HG03520 (cell line): ENCODE measurements around the gene AMPD3.

ENCODE experiments used
- ATAC-seq: cut with Tn5 transposase; IDR thresholded peaks from one replicate; pipeline ENCODE4 v1.9.1; 2021; ENCODE audit warnings: mild to moderate bottlenecking, moderate library complexity; ENCODE audit not compliant: unreplicated experiment

Gene AMPD3

DNA sequence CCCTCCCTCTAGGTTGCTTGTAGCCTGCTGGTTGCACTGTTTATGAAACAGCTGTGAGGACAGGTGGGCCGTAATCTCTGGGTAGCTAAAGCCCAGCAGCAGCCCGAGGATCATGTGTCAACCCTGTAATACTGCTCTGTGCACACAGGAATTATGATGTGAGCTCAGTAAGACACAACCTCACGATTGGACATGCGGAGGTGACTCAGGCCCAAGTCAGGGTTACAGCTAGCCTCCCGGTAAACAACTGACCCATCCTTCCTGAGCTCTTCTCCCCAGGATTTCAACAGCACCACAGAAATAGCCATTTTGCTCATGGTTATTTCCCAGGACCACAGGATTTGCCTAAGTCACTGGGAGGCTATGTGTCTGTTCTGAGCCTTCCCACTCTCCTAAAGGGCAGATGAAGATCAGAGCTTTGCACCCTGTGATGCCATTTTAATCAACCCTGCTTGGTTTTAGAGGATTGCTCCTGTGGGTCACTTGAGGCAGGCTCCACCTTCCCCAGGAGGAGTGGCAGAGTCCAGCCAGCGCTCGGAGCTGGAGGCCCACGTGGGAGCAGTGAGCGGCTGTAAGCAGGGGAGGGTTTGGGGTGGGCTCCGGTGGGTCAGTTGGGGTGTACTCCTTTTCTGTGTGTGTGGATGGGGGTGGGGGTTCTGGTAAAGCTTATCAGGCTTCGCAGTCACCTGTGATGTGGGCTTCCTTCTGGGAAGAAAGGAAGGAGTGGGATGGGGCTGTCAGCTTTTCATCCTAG is at the start of gene AMPD3:
AMPD3 (plus strand) TSS at position 387 of the 754 bp plus-strand sequence. CDS start 6,256 bp downstream, outside the sequence.
- no peak for ATAC-seq

DNA sequence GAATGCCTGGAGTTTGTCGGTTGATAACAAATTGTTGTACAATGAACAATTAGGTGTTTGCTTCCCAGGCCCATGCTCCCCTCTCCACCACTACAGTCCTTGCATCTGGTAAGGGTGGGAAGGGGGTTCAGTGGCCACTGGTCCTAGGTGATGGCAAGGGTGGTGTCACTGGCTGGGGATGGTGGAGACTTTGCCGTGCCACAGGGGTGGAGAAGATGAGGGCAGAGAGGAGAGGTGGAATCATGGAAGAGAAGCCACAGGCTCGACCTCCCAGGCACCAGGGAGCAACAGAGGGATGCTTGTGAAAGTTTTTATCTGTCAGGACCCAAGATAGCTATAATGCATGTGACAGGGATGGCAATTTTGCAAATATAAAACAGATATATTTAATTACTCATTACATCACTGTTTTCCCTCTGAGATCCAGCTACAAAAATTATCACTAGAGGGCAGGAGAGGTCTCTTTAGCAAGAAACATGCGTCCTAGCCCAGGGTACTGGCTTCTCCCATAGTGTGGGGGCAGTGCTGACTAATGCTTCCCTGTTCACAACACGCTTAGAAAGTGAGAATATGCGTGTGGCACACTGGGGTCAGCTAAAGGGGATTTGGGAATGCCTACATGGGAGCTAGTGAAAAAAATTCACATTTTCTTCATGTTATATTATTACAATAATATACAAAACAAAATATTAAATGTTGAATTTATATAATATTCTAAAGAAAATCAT is 49.0 kb upstream of the AMPD3 start:
- no peak for ATAC-seq

DNA sequence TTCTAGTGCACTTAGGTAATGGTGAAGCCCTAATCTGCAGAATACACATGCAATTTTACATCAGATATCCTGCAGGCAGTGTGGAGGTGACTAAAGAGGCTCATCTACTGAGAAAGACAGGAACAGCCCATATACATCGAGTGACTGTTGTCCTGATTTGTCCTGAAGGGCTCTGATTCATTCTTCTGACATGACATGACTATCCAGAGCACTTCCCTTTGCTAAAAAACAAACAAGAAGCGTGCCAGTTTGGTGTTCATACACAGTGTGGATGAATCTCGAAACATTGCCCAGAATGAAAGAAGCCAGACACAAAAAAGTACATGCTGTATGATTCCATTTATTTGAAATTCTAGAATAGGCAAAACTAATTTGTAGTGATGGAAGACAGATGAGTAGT is 48.0 kb upstream of the AMPD3 start:
- ATAC-seq: no peak

DNA sequence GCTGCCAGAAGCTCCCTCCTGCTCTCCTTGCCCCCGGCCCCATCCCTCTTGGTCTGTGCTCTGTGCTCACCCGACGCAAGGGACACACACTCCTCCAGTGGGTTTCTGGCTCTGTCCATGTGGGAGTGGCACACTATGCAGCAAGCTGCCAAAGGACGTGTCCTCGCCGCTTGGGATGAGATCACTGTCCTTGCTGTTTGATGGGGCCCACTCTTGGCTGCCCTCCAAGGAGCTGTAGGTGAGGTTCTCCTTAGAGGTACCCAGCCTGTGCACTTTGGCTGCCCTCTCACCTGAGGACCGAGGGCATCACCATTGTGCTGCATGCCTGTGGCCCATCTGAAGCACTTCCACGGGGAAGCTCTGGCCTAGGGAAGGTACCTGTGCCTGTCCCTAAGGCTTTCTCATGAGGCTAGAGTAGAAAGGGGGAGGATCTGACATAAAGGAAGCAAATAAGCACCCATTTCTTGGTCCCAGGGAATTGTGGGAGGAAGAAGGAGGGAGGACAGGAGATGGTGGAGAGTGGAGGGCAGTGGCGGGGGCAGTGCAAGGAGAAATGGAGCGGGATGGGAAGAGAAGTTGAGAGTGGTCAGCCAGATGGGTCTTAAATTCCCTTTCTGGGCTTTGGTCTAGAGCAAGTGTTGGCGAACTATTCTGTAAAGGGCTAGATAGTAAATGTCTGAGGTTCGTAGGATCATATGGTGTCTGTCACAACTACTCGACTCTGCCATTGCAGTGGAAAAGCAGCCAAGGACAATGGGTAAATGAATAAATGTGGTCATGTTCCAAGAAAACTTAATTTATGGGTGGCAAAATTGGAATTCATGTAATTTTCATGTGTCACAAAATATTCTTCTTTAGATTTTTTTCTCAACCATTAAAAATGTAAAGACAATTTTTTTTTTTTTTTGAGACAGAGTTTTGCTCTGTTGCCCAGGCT is 47.0 kb upstream of the AMPD3 start:
- ATAC-seq: no peak

DNA sequence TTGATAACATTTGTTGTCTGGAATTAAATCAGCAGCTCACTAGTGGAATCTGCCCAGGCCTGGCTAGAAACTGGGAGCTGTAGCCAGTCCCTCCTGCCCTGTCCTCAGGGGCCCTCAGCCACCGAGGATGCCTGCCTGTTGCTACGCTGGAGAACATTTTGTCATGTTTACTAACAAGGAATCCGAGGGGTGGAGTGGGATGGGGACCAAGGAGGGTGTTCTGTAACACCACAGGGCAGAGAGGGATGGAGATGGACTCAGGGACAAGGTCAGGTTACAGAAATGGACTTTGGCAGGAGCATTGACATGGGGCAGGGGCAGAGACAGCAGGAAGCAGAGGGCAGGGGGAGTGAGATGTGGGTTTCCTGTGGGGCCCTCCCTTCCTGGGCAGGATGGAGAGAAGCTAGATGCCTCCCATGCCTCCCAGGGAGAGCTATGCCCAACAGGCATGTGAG is 45.8 kb upstream of the AMPD3 start:
- ATAC-seq: no peak

DNA sequence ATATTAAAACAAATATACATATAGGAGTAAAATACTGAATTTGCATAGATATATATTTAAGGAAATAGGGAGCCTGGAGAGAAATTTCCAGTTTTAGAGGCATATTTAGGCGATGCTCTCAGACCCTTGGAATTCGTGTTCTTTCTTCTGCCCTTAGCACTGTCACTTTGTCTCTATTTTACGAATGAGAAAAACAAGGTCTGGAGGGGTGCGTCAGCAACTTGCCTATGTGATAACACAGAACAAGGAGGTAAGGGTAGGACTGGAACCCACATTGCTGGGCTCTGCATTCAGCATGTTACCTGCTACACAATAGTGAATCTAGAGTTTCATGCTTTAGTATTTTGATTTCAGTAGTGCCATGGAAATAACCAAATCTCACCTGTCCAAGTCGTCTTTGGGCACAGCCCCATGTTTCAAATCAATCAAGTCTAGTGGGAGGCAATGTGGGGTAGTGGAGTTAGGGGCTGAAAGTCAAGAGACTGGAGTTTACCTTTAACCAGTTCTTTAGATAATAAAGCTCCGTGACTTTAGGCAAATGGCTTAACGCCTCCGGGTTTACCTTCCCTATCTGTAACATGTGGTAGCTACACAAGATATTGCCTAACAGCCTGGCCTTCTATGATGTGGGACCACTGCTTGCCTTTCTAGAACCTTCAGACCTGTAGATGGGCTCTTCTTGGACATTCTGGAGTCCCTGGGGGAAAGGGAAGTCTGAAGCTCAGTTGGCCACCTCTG is 44.8 kb upstream of the AMPD3 start:
- ATAC-seq: no peak

DNA sequence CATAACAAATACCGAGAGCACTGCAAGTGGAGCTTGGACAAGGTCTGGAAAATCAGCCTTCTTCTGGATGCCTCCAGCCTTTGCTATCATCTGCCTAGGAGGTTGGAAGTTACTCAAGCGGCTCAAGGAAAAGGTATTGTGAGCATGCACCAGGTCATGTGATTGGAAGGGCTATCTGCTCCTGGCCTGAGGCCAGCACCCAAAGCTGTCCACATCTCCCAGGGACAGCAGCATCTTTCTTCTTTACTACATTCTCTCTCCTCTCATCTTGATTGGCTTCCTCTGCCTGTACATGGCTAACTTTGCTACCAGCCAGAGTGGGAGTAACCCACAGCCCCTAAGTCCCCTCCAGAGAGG is 44.2 kb upstream of the AMPD3 start:
- ATAC-seq: no peak

DNA sequence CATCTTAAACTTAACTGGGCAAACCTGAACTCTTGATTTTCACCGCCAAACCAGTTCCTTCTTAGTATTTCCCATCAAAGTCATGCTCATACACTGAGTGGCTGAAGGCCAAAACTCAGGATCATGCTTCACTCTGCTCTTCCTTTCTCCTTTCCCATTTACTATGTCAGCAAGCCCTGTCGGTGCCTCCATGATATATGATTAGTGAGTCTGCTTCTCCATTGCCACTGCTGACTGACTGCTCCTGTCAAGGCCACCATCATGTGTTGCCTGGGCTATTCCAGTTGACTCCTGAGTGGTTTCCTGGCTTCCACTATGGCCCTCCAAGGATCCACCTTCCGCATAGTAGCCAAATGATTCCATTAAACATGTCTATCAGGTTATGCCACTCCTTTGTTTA is 42.8 kb upstream of the AMPD3 start:
- no peak for ATAC-seq

DNA sequence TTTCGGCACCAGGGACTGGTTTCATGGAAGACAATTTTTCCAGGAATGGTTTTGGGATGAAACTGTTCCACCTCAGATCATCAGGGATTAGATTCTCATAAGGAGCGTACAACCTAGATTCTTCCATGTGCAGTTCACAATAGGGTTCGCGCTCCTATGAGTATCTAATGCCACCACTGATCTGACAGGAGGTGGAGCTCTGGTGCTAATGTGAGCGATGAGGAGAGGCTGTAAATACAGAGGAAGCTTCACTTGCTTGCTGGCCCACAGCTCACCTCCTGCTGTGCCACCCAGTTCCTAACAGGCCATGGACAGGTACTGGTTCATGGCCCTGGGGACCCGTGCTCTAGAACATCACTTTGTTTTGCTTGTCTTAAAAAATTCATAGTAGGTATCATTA is 41.8 kb upstream of the AMPD3 start:
- no peak for ATAC-seq

DNA sequence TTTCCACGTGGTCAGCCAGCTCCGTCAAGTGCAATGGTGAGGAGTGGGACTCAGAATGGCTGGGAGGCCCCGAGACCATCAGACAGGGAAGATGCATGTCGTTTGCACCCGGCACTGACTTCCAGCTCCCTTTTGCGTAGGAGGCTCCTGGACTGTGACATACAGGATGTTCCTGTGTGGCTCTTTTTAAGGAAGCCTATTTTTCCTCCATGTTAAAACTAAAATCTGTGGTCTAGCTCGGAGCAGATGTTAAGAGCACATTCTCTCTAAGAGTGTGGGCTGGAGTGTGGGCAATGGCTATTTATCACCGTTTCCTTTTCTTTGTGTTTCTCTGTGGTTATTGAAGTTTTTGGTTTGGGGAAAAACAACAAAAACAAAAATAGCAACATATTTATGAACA is 40.9 kb upstream of the AMPD3 start:
- no peak for ATAC-seq

DNA sequence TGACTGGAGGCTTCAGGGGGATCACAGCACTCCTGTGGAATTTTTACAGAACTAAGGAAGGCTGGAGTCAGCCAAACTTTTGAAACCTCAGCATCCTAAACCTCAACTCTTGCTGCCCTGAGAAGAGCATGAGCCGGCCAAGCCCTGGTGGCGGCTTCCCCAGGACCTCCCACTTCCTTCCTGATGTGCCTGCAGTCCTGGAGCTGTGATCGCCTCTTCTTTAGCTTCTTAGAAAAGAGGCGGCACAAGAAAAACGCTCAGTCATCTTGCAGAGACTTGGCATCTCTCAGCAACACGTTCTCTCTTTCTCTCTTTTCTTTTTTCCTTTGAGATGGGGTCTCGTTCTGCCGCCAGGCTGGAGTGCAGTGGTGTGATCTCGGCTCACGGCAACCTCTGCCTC is 40.4 kb upstream of the AMPD3 start:
- ATAC-seq: no peak

DNA sequence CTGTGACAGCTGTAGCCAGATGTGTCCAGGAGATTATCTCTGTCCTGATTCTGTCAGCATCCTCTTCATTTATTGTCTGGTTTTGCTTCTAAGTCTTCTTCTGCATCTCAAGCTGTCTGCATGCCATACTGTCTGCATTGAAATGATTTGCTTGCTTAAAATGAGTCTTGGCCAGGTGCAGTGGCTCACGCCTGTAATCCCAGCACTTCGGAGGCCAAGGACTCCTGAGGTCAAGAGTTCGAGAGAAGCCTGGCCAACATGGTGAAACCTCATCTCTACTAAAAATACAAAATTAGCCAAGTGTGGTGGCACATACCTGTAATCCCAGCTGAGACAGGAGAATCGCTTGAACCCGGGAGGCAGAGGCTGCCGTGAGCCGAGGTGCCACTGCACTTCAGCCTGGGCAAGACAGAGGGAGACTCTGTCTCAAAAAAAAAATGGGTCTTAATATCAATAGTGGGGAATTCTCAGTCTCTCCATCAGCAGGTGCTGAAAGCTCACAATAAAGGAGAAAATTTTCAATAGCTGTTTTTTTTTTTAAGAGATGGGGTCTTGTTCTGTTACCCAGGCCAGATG is 39.2 kb upstream of the AMPD3 start:
- ATAC-seq: no peak

DNA sequence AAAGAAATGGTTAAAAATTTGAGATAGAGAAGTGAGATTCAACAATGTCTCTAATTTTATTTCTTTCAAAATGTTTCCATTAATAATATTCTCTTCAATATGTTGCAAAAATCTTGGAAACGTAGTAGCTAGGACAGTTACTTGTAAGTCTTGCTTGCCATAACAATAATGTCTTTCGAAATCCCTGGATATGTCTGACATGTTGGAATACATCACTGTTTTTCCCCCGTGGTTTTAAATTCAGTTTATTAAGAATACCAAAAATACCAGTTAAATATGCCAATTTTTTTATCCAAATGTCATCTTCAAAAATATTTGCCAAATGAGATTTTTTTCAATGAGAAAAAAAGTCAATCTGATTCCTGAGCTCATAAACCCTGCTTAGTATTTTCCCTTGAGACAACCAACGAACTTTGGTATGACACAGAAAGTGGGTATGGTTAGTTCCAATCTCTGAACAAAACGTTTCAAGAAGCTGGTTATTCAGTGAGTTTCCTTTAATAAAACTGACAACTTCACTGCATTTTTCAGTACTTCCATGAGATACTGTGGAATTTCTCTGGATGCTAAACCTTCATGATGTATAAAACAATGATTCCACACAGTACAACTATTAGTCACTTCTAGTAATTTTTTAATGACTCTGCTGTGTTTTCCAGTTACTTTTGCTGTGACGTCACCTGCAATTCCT is 36.7 kb upstream of the AMPD3 start:
- no peak for ATAC-seq

DNA sequence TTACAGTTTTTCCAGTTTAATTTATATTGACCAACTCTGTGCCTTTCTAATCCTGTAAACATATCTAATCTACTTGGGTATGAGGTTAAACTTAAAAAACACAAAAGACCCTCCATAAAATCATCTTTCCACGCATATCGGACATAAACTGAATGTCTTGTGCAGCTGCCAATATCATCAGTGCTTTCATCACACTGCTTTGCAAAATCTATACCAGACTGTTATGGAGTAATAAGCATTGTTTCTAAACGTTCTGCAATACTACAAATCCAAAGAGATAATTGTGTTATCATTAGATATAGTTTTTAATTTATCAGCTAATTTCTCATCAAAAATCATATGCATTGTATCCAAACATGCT is 36.1 kb upstream of the AMPD3 start:
- ATAC-seq: no peak

DNA sequence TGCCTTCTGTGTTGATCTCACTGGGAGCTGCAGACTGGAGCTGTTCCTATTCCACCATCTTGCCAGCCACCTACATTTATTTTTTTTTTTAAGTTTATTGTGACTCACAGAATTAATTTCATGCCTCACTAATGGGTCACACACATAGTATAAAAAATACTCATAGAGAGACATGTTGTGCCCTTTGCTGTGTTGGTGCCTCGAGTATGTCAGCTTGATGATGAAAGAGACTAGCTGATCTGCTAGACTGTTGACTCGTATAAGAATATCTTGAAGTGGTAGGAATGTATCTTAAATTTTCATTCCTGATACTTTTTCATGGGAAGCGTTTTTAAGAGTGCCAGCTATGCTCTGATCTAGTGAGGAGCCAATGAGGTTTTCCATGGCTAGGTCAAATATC is 28.6 kb upstream of the AMPD3 start:
- no peak for ATAC-seq

DNA sequence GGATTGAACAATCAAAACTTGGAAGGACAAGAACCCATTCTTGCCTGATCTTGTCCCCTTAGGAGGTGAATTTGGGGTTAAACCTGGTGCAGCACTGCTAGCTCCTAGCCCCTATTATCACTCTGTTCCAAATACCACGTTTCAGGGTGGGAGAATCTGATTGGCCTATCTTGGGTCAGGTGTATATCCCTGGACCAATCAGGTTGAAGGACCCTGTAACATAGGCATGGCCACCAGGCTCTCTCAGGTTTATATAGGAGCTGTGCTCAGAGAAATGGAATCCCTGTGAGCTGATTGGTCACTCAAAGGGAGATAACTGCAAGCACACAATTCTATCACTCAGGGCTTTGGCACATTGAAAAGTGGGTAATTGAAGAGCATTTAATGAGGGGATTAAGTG is 26.6 kb upstream of the AMPD3 start:
- ATAC-seq: no peak

DNA sequence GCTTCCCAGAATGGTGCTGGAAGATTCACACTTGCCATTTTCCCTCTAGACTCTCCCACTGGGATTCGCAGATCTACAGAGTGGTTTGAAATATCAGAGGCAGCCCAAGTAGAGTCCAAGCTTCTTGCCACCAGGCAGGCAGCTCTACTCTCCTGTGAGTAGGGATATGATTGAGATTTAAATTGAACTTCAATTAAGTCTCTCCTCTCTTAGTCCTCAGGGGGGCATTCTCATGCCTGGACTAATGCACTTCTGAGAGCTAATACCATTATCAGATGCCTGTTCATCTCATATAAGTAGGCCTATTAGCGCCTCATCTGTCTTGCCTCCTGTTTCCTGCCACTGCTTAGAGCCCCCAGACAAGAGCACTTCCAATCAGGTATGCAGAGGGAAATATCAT is 25.5 kb upstream of the AMPD3 start:
- no peak for ATAC-seq

DNA sequence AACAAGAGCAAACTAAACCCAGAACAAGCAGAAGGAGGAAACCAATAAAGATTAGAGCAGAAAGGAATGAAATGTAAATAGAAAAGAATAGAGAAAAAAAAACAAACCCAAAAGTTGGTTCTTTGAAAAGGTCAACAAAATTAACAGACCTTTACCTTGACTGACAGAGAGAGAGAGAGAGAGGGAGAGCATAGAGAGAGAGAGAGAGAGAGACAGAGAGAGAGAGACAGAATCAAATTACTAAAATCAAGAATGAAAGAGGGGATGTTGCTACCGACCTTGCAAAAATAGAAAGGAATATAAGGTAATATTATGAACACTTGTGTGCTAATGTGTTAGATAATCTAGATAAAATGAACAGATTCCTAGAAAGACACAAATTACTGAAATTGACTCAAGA is 22.6 kb upstream of the AMPD3 start:
- ATAC-seq: no peak

DNA sequence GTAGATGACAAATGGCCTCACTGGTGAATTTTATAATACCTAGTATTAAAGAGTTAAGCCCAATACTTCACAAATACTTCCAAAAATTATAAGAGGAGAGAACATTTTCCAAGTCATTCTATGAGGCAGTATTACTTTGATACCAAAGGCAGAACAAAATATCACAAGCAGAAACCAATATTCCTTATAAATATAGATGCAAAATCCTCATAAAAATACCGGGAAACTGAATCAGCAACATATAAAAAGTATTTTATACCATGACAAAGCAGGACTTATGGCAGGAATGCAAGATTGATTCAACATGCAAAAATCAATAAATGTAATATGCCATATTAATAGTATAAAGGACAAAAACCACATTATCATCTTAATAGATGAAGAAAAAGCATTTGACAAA is 22.1 kb upstream of the AMPD3 start:
- no peak for ATAC-seq

DNA sequence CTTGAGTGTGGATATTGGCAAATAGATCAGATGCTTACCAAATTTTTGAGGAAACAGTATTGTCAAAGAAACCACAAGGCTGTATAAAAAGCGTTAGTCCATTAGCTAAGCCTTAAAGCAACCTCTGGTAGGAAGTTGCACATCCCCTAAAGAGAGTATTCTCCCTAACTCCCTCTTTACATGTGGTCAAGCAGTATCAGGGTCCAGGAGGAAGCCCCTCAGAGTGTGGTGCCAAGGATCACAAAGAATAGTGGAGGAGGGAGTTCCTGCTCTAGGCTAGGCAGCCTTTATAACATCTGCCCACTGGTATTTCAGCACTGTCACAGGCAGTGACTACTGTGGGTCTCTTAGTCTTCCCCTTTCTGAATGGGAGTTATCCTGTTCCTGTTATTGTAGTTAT is 18.8 kb upstream of the AMPD3 start:
- no peak for ATAC-seq
